SU-DHL-6 (cell line): ENCODE results near the gene RING1.

Experiments
- EZH2phosphoT487 ChIP-seq: fragments of 200-600 bp; sonication (generic), shearing (Covaris generic); conservative IDR thresholded peaks from 2 replicates; pipeline ENCODE4 v1.6.1; 2018; ENCODE audit warnings: mild to moderate bottlenecking, antibody characterized with exemption, low read length, moderate library complexity, mixed read lengths
- TF ChIP-seq, protein P1 (sequence below): fragments of 200-600 bp; sonication (generic); IDR thresholded peaks from one replicate; pipeline ENCODE4 v1.5.1; 2017; ENCODE audit warnings: antibody characterized with exemption, mild to moderate bottlenecking, low read length, moderate library complexity; ENCODE audit not compliant: insufficient read depth, poor library complexity, severe bottlenecking

DNA sequence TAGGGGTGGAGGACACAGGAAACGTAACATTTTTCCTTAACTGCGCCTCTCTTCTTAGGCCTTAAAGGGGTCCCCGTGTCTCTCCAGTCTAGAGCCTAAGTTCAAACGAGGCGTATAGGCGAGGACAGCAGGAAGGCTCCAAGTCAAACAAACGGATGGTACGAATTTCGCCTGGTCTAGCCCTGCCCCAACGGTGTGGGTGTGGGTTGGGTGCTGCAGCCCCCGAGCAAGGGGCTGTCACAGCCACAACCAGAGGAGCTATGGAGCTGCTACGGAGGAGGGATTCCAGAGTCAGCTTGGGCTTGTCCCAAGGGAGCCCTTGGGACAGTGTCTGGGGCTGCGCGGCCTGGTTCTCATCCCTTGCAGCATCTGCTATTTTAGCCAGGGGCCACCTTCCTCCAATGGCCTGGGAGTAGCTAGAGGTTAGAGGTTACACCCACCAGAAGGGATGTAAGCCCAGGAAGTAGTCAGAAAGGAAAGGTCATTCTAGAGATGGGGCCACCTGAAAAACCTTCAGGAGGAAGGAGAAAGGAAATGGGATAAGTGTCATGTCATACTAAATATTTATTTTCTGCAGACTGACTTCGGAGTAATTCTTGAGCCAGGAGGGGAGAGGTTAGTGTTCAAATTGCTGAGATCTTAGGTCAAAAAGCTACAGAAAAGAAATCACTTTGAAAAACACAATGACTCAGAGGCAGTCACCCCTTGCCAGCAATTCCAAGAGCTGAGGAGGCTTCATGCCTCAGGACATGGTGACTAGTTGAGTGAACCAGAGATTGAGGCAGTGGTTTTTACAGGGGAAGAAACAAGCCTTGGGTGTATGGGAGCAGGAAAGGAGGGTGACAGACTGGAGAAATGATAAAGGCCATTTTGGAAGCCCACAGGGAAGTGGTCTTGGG, 41.7 kb downstream of the RING1 start:
- TF ChIP-seq, protein P1, sequence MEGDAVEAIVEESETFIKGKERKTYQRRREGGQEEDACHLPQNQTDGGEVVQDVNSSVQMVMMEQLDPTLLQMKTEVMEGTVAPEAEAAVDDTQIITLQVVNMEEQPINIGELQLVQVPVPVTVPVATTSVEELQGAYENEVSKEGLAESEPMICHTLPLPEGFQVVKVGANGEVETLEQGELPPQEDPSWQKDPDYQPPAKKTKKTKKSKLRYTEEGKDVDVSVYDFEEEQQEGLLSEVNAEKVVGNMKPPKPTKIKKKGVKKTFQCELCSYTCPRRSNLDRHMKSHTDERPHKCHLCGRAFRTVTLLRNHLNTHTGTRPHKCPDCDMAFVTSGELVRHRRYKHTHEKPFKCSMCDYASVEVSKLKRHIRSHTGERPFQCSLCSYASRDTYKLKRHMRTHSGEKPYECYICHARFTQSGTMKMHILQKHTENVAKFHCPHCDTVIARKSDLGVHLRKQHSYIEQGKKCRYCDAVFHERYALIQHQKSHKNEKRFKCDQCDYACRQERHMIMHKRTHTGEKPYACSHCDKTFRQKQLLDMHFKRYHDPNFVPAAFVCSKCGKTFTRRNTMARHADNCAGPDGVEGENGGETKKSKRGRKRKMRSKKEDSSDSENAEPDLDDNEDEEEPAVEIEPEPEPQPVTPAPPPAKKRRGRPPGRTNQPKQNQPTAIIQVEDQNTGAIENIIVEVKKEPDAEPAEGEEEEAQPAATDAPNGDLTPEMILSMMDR: no peak
- no peak for TF ChIP-seq EZH2phosphoT487
